HCT116 (cell line): ENCODE measurements around the gene PSMA1. TPM values are rescaled to one million over a fixed set of nuclear protein-coding genes. Genes with fewer than 3 reads are reported as not detected.

Experiments used
- ATAC-seq: fragments of 200-7000 bp; cut with Tn5 transposase; 2 replicates; pipeline ENCODE4 v1.9.1; 2020; ENCODE audit warnings: mild to moderate bottlenecking, moderate library complexity
- BruUV-seq: library from RNA; stranded (reverse); fragments of 400-500 nt; replicated peaks from 2 replicates; lab custom pipeline; 2021; lab: Mats Ljungman, UMichigan
- CTCF ChIA-PET: fragments of 300-600 bp; sonication (Branson Sonifier 250); formaldehyde crosslinking; loops from one replicate; lab custom pipeline; 2021; ENCODE audit warnings: antibody characterized with exemption; lab: Charles Lee
- POLR2A ChIA-PET: fragments of 300-600, 350-600 bp; sonication (Branson Sonifier 250); formaldehyde crosslinking; loops from one replicate; lab custom pipeline; 2021; ENCODE audit warnings: antibody characterized with exemption; lab: Charles Lee
- RAD21 ChIA-PET, 2 experiments: fragments of 300-600 bp; sonication (Branson Sonifier 250); formaldehyde crosslinking; loops; one replicate each; lab custom pipeline; 2023; ENCODE audit warnings: low total read pairs in 2 of 2; ENCODE audit not compliant: uncharacterized antibody in 2 of 2, unreplicated experiment in 2 of 2, low non-redundant PET in 1 of 2; lab: Charles Lee
- DNase-seq: peaks from one replicate; pipeline ENCODE4 v3.0.0-alpha.2; 2010; ENCODE audit warnings: low read depth, low spot score
- H2AFZ ChIP-seq: fragments of 200-600 bp; shearing (Covaris generic), sonication (generic); 2 replicates; pipeline ENCODE4 v1.6.1; 2017; ENCODE audit warnings: low read depth, mixed run types, mixed read lengths, antibody characterized with exemption, low read length; ENCODE audit not compliant: poor library complexity, severe bottlenecking
- H3K27ac ChIP-seq: 2 replicates; pipeline ENCODE4 v1.5.1; 2012; ENCODE audit warnings: low read depth, low read length
- H3K27me3 ChIP-seq: fragments of 200-600 bp; sonication (generic); 2 replicates; pipeline ENCODE4 v1.6.1; 2016; ENCODE audit warnings: mixed run types, low read length, mixed read lengths; ENCODE audit not compliant: insufficient read depth
- H3K36me3 ChIP-seq, 2 experiments: fragments of 200-500 bp in 1 of 2; fragments of 200-600 bp in 1 of 2; sonication (Bioruptor generic) in 1 of 2; sonication (generic) in 1 of 2; 2 replicates each; pipeline versions ENCODE4 v1.5.1 to v1.6.1; 2014 to 2016; ENCODE audit warnings: low read length in 2 of 2, inconsistent platforms in 1 of 2, mixed read lengths in 1 of 2, mixed run types in 1 of 2; ENCODE audit not compliant: insufficient read depth in 2 of 2, control insufficient read depth in 1 of 2
- H3K4me1 ChIP-seq, 2 experiments: fragments of 200-600 bp in 1 of 2; sonication (generic) in 1 of 2; 2 replicates each; pipeline versions ENCODE4 v1.5.1 to v1.6.1; 2012 to 2017; ENCODE audit warnings: low read length in 2 of 2, inconsistent platforms in 1 of 2, mild to moderate bottlenecking in 1 of 2, mixed read lengths in 1 of 2, mixed run types in 1 of 2, moderate library complexity in 1 of 2; ENCODE audit not compliant: insufficient read depth in 2 of 2, control insufficient read depth in 1 of 2
- H3K4me2 ChIP-seq: fragments of 200-600 bp; sonication (generic); 2 replicates; pipeline ENCODE4 v1.6.1; 2017; ENCODE audit warnings: mixed run types, low read length, mixed read lengths
- H3K4me3 ChIP-seq, 2 experiments: fragments of 200-600 bp in 1 of 2; sonication (generic) in 1 of 2; replicated peaks in 1 of 2; 2 replicates each; pipeline ENCODE4 v1.5.1; 2011 to 2016; ENCODE audit warnings: low read length in 2 of 2, control low read depth in 1 of 2, low read depth in 1 of 2, mild to moderate bottlenecking in 1 of 2, mixed read lengths in 1 of 2, mixed run types in 1 of 2
- H3K79me2 ChIP-seq: fragments of 200-600 bp; sonication (generic); 2 replicates; pipeline ENCODE4 v1.6.1; 2017; ENCODE audit warnings: mild to moderate bottlenecking, mixed run types, low read length, moderate library complexity, mixed read lengths; ENCODE audit not compliant: insufficient read depth
- H3K9ac ChIP-seq: fragments of 200-600 bp; sonication (generic); 2 replicates; pipeline ENCODE4 v1.6.1; 2016; ENCODE audit warnings: low read length, mixed read lengths
- H3K9me2 ChIP-seq: fragments of 200-600 bp; sonication (generic), shearing (Covaris generic); 2 replicates; pipeline ENCODE4 v1.6.1; 2017; ENCODE audit warnings: mixed run types, mild to moderate bottlenecking, moderate library complexity; ENCODE audit not compliant: insufficient read depth
- H3K9me3 ChIP-seq, 2 experiments: fragments of 200-500 bp in 1 of 2; fragments of 200-600 bp in 1 of 2; sonication (Bioruptor generic) in 1 of 2; sonication (generic) in 1 of 2; 2 replicates each; pipeline ENCODE4 v1.6.1; 2014 to 2017; ENCODE audit warnings: low read length in 2 of 2, mixed read lengths in 2 of 2, inconsistent platforms in 1 of 2, low read depth in 1 of 2, mild to moderate bottlenecking in 1 of 2, mixed run types in 1 of 2, moderate library complexity in 1 of 2; ENCODE audit not compliant: control insufficient read depth in 1 of 2, insufficient read depth in 1 of 2
- H4K20me1 ChIP-seq: fragments of 200-600 bp; sonication (generic), shearing (Covaris generic); 2 replicates; pipeline ENCODE4 v1.6.1; 2017; ENCODE audit warnings: mixed run types, mild to moderate bottlenecking, moderate library complexity; ENCODE audit not compliant: insufficient read depth
- ATF3 ChIP-seq: IDR thresholded peaks from 2 replicates; pipeline ENCODE4 v1.6.1; 2012
- CEBPB ChIP-seq: IDR thresholded peaks from 2 replicates; pipeline ENCODE4 v1.6.1; 2012; ENCODE audit warnings: low read depth
- CTCF ChIP-seq, 3 experiments: fragments of 200-600 bp in 1 of 3; sonication (generic) in 1 of 3; IDR thresholded peaks in 2 of 3; conservative IDR thresholded peaks in 1 of 3; 2 replicates each; pipeline ENCODE4 v1.5.1; 2012 to 2017; ENCODE audit warnings: low read depth in 2 of 3, low read length in 2 of 3, antibody characterized with exemption in 1 of 3, borderline replicate concordance in 1 of 3, control low read depth in 1 of 3, mild to moderate bottlenecking in 1 of 3, mixed read lengths in 1 of 3, mixed run types in 1 of 3, moderate library complexity in 1 of 3; ENCODE audit not compliant: insufficient read depth in 1 of 3
- ELF1 ChIP-seq: IDR thresholded peaks from 2 replicates; pipeline ENCODE4 v1.6.1; 2012; ENCODE audit warnings: low read depth, borderline replicate concordance
- EZH2 ChIP-seq: fragments of 200-600 bp; sonication (generic); IDR thresholded peaks from 2 replicates; pipeline ENCODE4 v1.6.1; 2017; ENCODE audit warnings: antibody characterized with exemption, mixed run types
- JUND ChIP-seq: IDR thresholded peaks from 2 replicates; pipeline ENCODE4 v1.6.1; 2012
- POLR2AphosphoS5 ChIP-seq: IDR thresholded peaks from 2 replicates; pipeline ENCODE4 v1.6.1; 2011; ENCODE audit warnings: mild to moderate bottlenecking, low read depth, low read length, moderate library complexity
- REST ChIP-seq: IDR thresholded peaks from 2 replicates; pipeline ENCODE4 v1.6.1; 2012; ENCODE audit warnings: low read depth
- SRF ChIP-seq: IDR thresholded peaks from 2 replicates; pipeline ENCODE4 v1.6.1; 2012; ENCODE audit warnings: low read depth
- YY1 ChIP-seq: IDR thresholded peaks from 2 replicates; pipeline ENCODE4 v1.6.1; 2011; ENCODE audit warnings: low read length, low read depth, moderate library complexity, mild to moderate bottlenecking; ENCODE audit not compliant: insufficient replicate concordance; ENCODE audit errors: extremely low read depth
- ZFX ChIP-seq: fragments of 450-650 bp; IDR thresholded peaks from 2 replicates; pipeline ENCODE4 v1.6.1; 2017
- ZNF274 ChIP-seq: fragments of 200-500 bp; sonication (Bioruptor generic); IDR thresholded peaks from 2 replicates; pipeline ENCODE4 v1.6.1; 2014; ENCODE audit warnings: mild to moderate bottlenecking, low read depth, low read length, inconsistent platforms
- intact Hi-C: fragments of 100-400 bp; cut with micrococcal nuclease; formaldehyde crosslinking; loops from 2 replicates; pipeline ENCODE4 v1.10.0; 2022
- total RNA-seq: library from RNA; stranded (reverse); gene quantifications from one replicate; pipeline ENCODE4 v1.2.1, GENCODE V29; 2021; ENCODE audit not compliant: unreplicated experiment

Gene PSMA1
- total RNA-seq, 1 experiment from 2014 or later: 211 TPM

GRCh38 chr11:14500181-14500651 lies 20.0 kb downstream of the PSMA1 start:
- peak overlapping the region; percentile 80 for H3K4me2 ChIP-seq
- no peak for TF ChIP-seq POLR2AphosphoS5
- no peak for TF ChIP-seq EZH2
- 0 out of 2 replicates have a peak, but pooled peaks have one; percentile 33 for TF ChIP-seq SRF
- TF ChIP-seq YY1: peak; percentile 44
- TF ChIP-seq, all 23 proteins: peak for 2
- RAD21 ChIA-PET: no interaction called here
- no peaks in the 10 kb centered on the region for H3K9me3 ChIP-seq
- peak overlapping the region; percentile 64 to 89 for H3K4me3 ChIP-seq
- H2AFZ ChIP-seq: no peak overlapping the region
- peaks cover 21 to 23% of the 10 kb centered on the region in 2 experiments for H3K36me3 ChIP-seq
- POLR2A ChIA-PET: no interaction called here
- DNase-seq (no peak), ATAC-seq (peak; percentile 51)
- intact Hi-C loops: no loop called here
- H3K9me2 ChIP-seq: no peaks in the 10 kb centered on the region
- H3K9ac ChIP-seq: peak overlapping the region; percentile 72
- peaks cover 7 to 14% of the 10 kb centered on the region in 2 experiments; a peak in 3 of 4 replicates for H3K4me1 ChIP-seq
- H3K27ac ChIP-seq: peak overlapping the region; percentile 58
- no TSS peak for BruUV-seq
- CTCF ChIA-PET: interaction anchor here (0.6 to 1.1 kb wide), 2 partner anchors 9 to 45 kb away, joined by 3 to 4 read pairs; no protein-coding TSS in a partner anchor
- peaks cover 38% of the 10 kb centered on the region for H3K79me2 ChIP-seq
- 0 out of 2 replicates have a peak, but pooled peaks cover 3% of the 10 kb centered on the region for H4K20me1 ChIP-seq
- no peaks in the 10 kb centered on the region for H3K27me3 ChIP-seq

GRCh38 chr11:14499560-14500180 lies 20.5 kb downstream of the PSMA1 start, which contains the start of gene COPB1:
Gene COPB1 (minus strand): TSS chr11:14499811. CDS start chr11:14498928, 883 bp downstream.
- Histone ChIP-seq H3K36me3 (peaks cover 20 to 22% of the 10 kb centered on the region in 2 experiments), H4K20me1 (0 out of 2 replicates have a peak, but pooled peaks cover 3% of the 10 kb centered on the region), H3K9ac (peak within 1 kb of the TSS; percentile 72), H3K27me3 (no peaks in the 10 kb centered on the region), H3K27ac (peak within 1 kb of the TSS; percentile 58), H3K79me2 (peaks cover 43% of the 10 kb centered on the region), H3K9me3 (no peaks in the 10 kb centered on the region), H2AFZ (no peak within 1 kb of the TSS), H3K4me1 (peaks cover 7 to 14% of the 10 kb centered on the region in 2 experiments; a peak in 3 of 4 replicates), H3K4me3 (peak within 1 kb of the TSS; percentile 64 to 89), H3K9me2 (no peaks in the 10 kb centered on the region), H3K4me2 (peak within 1 kb of the TSS; percentile 80)
- CTCF ChIA-PET: interaction anchor here (0.6 to 1.1 kb wide), 2 partner anchors 9 to 45 kb away, joined by 3 to 4 read pairs; no protein-coding TSS in a partner anchor
- ATAC-seq (peak; percentile 90), DNase-seq (peak; percentile 88)
- RAD21 ChIA-PET: no interaction called here
- intact Hi-C loops: no loop called here
- no TSS peak for BruUV-seq
- POLR2A ChIA-PET: interaction anchor here (0.6 kb wide), 1 partner anchor 16 kb away, joined by 5 read pairs; no protein-coding TSS in a partner anchor
- TF ChIP-seq JUND (0 out of 2 replicates have a peak, but pooled peaks have one; percentile 25), CTCF (IDR thresholded peaks at IDR 0.05 in 2 of 3, conservative IDR thresholded peaks at IDR 0.05 in 1 of 3; ENCODE audit: borderline replicate concordance in 1 of 3, insufficient read depth in 1 of 3, low read depth in 2 of 3, low read length in 2 of 3) (no peak), REST (no peak), ELF1 (peak; percentile 41; the same call in 1 of the 2 replicates), ATF3 (no peak), CEBPB (no peak), SRF (no peak), ZFX (peak; percentile 87), ZNF274 (no peak)
